NCI-H510A treated with DMSO at 0.1 percent for 48 hours (cell line): ENCODE data around the gene CDC73.
"Not testable (repeated sequence)": the region's sequence is repeated elsewhere in the genome, so short reads cannot be mapped to it uniquely, and the experiment has no call there.

Source experiments
- DNase-seq: peaks from one replicate; lab custom pipeline; 2025; lab: John Stamatoyannopoulos, UW

The CDC73 gene

GRCh38 chr1:193288548-193289080 lies 166.8 kb downstream of the CDC73 start:
- not testable (repeated sequence) for DNase-seq

DNA sequence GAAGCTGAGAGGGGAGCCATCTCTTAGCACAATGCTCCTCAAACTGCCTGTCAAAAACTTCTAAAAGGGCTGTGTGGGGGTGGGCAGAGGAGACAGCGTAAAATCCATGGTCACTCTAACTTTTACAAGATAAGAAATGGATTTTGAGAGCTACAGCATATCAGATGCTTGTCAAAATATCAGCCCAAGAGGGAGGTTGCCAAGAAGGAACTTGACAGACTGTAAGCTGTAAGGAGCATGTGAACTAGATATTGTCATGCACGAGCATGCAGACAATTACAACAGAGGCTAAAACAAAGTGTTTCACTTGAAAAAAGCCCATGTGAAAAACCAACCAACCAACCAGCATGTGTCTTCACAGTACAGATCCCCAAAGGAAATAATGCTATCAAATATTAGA lies 171.9 kb downstream of the CDC73 start:
- no peak for DNase-seq

DNA sequence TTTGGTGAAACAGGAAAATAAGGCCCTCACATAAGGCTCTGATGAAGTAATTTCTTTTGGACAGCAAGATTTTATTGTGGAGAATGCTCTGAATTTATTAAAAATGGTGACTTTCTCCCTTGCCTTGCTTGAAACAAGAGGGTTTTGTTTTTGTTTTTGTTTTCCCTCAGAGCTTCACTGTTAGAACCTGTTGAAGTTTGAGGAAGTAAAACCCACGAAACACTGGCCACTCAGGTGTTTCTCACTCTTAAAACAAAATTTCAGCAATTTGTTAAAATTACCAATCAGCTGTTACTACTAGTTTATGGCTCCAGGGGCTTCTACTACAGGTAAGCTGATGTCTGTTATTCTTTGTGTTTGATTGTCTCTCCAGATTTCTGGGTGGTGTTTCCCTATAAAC lies 177.2 kb downstream of the CDC73 start:
- no peak for DNase-seq

DNA sequence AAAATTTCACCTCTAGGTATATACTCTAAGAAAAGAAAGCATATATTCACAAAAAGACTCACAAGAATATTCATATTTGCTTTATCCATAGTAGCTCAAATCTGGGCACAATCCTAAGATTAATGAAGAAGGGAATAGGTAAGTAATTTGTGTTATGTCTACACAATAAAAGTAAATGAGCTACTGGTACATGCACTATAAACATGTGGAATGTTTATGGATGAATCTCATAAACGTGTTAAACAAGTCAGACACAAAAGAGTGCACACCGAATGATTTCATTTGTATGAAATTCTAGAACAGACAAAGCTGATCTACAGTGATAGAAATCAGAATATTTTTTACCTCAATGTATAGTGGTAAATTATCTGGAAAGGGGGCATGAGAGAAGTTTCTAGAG lies 179.9 kb downstream of the CDC73 start:
- DNase-seq = no peak

DNA sequence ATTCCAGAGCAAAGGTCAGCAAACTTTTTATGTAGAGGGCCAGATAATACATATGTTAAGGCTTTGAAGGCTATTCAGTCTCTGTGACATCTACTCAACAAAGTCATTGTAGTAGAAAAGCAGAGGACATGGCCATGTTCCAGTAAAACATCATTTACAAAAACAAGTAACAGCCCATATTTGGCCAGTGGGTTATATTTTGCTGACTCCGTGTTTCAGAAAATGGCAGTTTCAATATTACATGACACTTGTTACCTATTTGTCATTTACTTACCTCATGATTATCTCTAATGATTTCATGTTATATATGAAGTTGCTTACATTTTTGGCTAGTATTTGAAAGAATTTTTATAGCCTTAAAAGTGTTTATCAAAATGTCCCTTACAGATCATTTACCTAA lies 182.0 kb downstream of the CDC73 start:
- no peak for DNase-seq
